Motor neuron (in vitro differentiated cells): ENCODE results near the gene CIZ1. TPM values are rescaled to one million over a fixed set of nuclear protein-coding genes. Genes with fewer than 3 reads are reported as not detected.

Experiments used
- ATAC-seq, 8 experiments: fragments of 200-7000 bp; cut with Tn5 transposase; replicated peaks in 6 of 8; 2 replicates each; pipeline ENCODE4 v1.8.0; 2021; ENCODE audit warnings: mild to moderate bottlenecking in 8 of 8, moderate library complexity in 8 of 8
- H3K27ac ChIP-seq, 2 donors: fragments of 250-450 bp; sonication (Bioruptor Pico); 2 replicates each; pipeline ENCODE4 v1.9.0; 2021; ENCODE audit warnings: antibody characterized with exemption in 2 of 2, mild to moderate bottlenecking in 2 of 2, moderate library complexity in 1 of 2
- H3K4me1 ChIP-seq, 2 donors: fragments of 250-450 bp; sonication (Bioruptor Pico); replicated peaks in 1 of 2; 2 replicates each; pipeline ENCODE4 v1.6.1; 2021; ENCODE audit warnings: antibody characterized with exemption in 2 of 2, mild to moderate bottlenecking in 2 of 2, moderate library complexity in 1 of 2
- H3K4me3 ChIP-seq, 5 donors: fragments of 250-450 bp; sonication (Bioruptor Pico); 2 replicates each; pipeline ENCODE4 v1.9.0; 2021; ENCODE audit warnings: antibody characterized with exemption in 5 of 5, mild to moderate bottlenecking in 5 of 5, moderate library complexity in 4 of 5
- WGBS, 10 experiments: fragments of 450-650 bp; shearing (Covaris generic); methylation state at CpG; one replicate each; pipeline ENCODE4 v1.0.0; 2022; 5-methylcytosine and 5-hydroxymethylcytosine counted together
- in situ Hi-C, 9 experiments: fragments of 400-800 bp; cut with MboI; loops; one replicate each; pipeline ENCODE4 v1.15.0; 2021; ENCODE audit warnings: low sequenced_read_pairs in 9 of 9, low pct_unique_long_range_greater_than_20kb in 2 of 9; ENCODE audit not compliant: unreplicated experiment in 9 of 9
- total RNA-seq, 8 experiments: library from RNA; unstranded; fragments of 300-600 nt; gene quantifications; 2 replicates each; pipeline versions ENCODE4 v1.2.3 to v1.2.4, GENCODE V29; 2022

Gene CIZ1
- total RNA-seq, 8 experiments from 2014 or later: 36.3 to 92.5 (median 70.9) TPM

DNA sequence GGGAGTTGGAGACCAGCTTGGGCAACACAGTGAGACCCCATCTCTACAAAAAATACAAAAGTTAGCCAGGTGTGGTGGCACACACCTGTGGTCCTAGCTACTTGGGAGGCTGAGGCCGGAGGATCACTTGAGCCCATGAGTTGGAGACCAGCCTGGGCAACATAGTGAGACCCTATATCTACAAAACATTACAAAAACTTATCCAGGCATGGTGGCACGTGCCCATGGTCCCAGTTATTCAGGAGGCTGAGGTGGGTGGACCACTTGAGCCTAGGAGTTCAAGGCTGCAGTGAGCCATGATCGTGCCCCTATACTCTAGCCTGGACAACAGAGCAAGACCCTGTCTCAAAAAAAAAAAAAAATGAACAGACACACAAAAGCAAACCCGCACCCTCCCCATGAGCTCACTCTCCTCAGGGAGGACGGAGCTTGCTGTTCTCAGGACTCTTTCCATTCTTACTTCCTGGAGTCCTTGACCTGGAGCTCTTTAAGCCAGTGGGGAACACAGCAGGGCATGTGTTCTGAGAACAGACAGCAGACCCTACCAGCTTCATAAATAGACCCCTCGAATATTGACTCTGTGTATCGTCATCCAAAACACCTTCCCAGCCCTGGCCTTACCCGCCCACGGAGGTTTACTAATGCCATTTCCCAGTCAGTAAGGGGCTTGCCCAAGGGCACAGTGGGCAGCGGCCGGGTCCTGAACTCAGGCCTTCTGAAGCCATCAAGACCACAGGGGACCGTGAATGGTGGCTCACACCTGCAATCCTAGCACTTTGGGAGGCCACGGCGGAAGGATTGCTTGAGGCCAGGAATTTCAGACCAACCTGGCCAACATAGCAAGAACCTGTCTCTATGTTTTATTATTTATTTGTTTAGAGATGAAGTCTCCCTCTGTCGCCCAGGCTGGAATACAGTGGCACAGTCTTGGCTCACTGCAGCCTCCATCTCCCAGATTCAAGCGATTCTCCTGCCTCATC lies 75.0 kb downstream of the CIZ1 start:
- in situ Hi-C loops: no loop called here
- Histone ChIP-seq H3K27ac (no peak overlapping the region), H3K4me1 (no peaks in the 10 kb centered on the region), H3K4me3 (no peak overlapping the region)
- no peak for ATAC-seq
- WGBS, 10 experiments: 50 to 100% (median 90%) methylated on average over 2 to 10 of the region's 16 CpGs

Other genes with a start within 250 kb of the CIZ1 start
- gene EEIG1, start 210.6 kb downstream of the CIZ1 start, total RNA-seq: 10 to 100 TPM in 5 of 8 experiments, 1 to 10 TPM in 3; 4.7 to 29.8 (median 13.3) TPM
- gene NAIF1, start 124.3 kb downstream of the CIZ1 start, total RNA-seq: 1 to 10 TPM; 6.4 to 9.0 (median 8.0) TPM
- gene SLC25A25, start 123.3 kb downstream of the CIZ1 start, total RNA-seq: 10 to 100 TPM in 7 of 8 experiments, 1 to 10 TPM in 1; 10.0 to 39.7 (median 19.0) TPM
- gene PTGES2, start 63.8 kb downstream of the CIZ1 start, total RNA-seq: 100 to 1,000 TPM in 1 of 8 experiments, 10 to 100 TPM in 7; 42.6 to 111 (median 50.9) TPM
- gene LCN2, start 42.1 kb downstream of the CIZ1 start, total RNA-seq: 1 to 10 TPM in 3 of 8 experiments, under 1 TPM in 2, not detected in 3; 0.76 to 3.3 (median 1.6) TPM
- 100 to 1,000 TPM in 5 of 8 experiments, 10 to 100 TPM in 3; 60.0 to 233 (median 148) TPM for gene BBLN, start 31.3 kb downstream of the CIZ1 start, total RNA-seq
- gene DNM1, start 11.8 kb upstream of the CIZ1 start, total RNA-seq: 10 to 100 TPM in 5 of 8 experiments, 1 to 10 TPM in 3; 5.5 to 56.9 (median 31.5) TPM
- 100 to 1,000 TPM in 2 of 8 experiments, 10 to 100 TPM in 6; 41.0 to 109 (median 91.7) TPM for gene GOLGA2, start 84.4 kb upstream of the CIZ1 start, total RNA-seq
- gene SWI5, start 84.7 kb upstream of the CIZ1 start, total RNA-seq: 10 to 100 TPM; 29.4 to 55.4 (median 43.2) TPM
- 10 to 100 TPM; 12.2 to 37.4 (median 22.0) TPM for gene TRUB2, start 130.9 kb upstream of the CIZ1 start, total RNA-seq
- gene COQ4, start 131.3 kb upstream of the CIZ1 start, total RNA-seq: 10 to 100 TPM; 37.8 to 66.5 (median 51.1) TPM
- gene SLC27A4, start 149.0 kb upstream of the CIZ1 start, total RNA-seq: 10 to 100 TPM; 10.4 to 31.7 (median 17.7) TPM
- 10 to 100 TPM; 32.0 to 57.2 (median 44.4) TPM for gene URM1, start 179.8 kb upstream of the CIZ1 start, total RNA-seq
- 10 to 100 TPM; 14.4 to 53.5 (median 19.7) TPM for gene CERCAM, start 229.3 kb upstream of the CIZ1 start, total RNA-seq